GM19467 (cell line): ENCODE results near the gene ZNF614.
"Not testable (repeated sequence)": the region's sequence is repeated elsewhere in the genome, so short reads cannot be mapped to it uniquely, and the experiment has no call there.

Source experiments
- ATAC-seq: cut with Tn5 transposase; IDR thresholded peaks from one replicate; pipeline ENCODE4 v1.9.1; 2021; ENCODE audit warnings: mild to moderate bottlenecking, moderate library complexity; ENCODE audit not compliant: unreplicated experiment

ZNF614 gene

GRCh38 chr19:51993422-51993821 is 34.8 kb downstream of the ZNF614 start:
- no peak for ATAC-seq

DNA sequence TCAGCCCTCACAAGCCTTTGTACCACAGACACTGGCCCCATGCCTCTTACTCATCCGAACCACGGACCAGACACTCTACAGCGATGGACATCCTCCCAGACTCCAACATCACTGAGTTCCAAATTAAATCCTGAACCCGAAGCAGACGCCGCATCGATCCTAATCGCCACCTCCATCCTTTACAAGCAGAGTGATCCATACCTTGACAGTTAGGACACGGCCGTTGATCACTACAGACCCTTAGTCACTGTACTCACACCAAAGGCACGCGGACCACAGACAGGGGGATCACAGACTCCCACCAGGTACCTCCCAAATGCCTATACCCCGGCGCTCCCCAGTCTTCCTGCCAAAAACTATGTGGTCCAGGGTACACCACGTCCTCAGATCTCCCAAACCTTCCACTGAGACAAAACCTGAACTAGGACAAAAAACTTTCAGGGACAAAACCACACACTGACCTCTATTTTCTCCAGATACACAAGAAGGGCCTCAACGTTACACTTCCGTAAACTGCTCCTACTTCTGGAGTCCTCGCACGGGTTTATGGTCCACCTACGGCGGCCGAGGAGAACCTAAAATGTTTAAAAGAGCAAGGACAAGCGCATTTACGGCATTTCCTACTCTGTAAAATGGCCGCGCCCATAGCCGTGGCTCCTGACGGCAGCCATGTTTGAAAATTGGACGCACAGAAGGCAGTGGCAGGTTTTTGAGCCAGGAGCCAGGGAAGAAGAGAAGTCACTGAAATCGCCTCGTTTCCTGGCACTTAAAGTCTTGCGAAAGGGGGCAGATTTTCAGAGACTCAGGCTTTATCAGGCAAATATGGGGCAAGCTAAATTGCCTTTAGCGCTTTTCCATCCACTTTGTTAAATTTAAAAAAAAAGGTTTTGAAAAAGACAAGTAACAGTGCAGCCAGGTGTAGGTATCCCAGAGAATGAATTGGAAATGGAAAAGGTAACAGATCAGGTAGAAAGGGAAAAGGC is 41.6 kb downstream of the ZNF614 start, which contains the start of gene ZNF350:
Gene ZNF350, minus strand, starts transcription at position 532 of the 983 bp plus-strand sequence. CDS start 12,480 bp downstream, outside the sequence.
- peak; percentile 83 for ATAC-seq

GRCh38 chr19:51983361-51983760 is 44.8 kb downstream of the ZNF614 start:
- no peak for ATAC-seq

DNA sequence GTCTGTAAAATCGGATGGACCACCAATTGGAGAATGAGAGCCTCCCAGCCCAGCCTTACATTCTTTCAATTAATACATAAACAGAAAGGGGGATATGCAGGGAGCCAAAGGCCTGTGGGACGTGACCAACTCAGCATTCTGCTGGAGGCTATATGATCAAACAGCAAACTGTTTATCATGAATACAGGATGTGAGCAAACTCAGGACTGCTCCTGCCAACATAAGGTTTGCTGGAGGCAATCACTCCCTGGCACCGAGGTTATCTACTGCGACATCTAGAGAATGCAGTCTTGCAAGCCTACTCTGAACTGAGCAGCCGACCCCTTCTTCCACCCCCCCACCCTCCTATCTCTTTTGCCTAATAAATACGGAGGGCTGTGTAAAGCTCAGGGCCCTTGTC is 47.3 kb downstream of the ZNF614 start:
- ATAC-seq, result not testable (repeated sequence)

GRCh38 chr19:51980116-51980736 is 48.0 kb downstream of the ZNF614 start:
- no peak for ATAC-seq

- no peak for ATAC-seq
Observed at GRCh38 chr19:51978882-51979281, 49.3 kb downstream of the ZNF614 start.

DNA sequence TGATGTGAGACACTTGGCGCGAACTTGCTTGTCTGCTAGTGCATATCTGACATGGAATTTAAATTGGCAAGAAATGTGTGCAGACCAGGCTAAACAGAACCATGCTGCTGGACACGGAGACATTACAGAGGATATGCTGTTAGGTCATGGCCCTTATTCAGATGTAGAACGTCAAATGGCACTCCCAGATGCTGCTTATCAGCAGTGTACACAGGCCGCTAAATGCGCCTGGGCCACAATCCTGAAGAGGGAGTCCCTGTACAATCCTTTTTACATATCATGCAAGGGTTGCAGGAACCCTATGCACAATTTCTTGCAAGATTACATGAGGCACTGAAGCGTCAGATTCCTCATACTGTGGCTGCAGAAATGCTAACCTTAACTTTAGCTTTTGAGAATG is 50.8 kb downstream of the ZNF614 start:
- ATAC-seq, result no peak

- ATAC-seq, result no peak
Observed at GRCh38 chr19:51976852-51977251, 51.3 kb downstream of the ZNF614 start.

DNA sequence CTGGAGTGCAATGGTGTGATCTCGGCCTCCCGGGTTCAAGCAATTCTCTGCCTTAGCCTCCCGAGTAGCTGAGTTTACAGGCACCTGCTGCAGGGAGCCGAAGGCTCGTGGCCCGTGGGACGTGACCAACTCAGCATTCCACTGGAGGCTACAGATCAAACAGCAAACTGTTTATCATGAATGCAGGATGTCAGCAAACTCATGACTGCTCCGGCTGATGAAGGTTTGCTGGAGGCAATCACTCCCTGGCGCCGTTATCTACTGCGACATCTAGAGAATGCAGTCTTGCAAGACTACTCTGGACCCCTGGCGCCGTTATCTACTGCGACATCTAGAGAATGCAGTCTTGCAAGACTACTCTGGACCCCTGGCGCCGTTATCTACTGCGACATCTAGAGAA is 52.4 kb downstream of the ZNF614 start:
- ATAC-seq, result not testable (repeated sequence)

DNA sequence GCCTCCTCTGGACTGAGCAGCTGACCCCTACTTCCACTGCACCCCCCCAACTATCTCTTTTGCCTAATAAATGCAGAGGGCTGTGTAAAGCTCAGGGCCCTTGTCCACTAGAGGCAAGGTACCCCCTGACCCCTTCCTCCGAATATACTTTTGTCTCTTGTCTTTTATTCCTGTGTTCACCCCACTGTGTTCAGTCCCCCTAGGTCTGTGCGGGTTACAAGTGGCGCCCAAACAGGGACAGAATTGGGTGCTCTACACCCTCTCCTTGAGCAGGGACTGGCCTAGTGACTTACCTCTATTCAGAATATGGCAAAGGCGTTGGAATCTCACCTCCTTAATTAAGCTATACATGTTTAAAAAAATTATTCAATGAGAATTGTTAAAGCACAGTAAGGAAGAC is 56.6 kb downstream of the ZNF614 start:
- ATAC-seq, result no peak

GRCh38 chr19:51970718-51971117 is 57.5 kb downstream of the ZNF614 start:
- ATAC-seq, result no peak

DNA sequence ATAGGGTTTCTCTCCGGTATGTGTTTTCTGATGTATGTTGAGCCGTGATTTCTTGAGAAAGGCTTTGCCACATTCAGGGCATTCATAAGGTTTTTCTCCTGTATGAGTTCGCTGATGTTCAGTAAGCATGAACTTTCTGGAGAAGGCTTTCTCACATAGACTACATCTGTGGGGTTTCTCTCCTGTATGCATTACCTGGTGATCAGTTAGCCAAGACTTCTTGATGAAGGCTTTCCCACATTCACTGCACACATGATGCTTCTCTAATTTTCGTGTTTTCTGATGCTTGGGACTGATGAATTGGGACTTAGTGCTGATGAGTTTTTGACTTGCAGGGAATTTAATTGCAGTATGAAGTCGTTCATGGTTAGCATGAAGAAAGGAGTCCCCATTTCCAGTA is 62.6 kb downstream of the ZNF614 start:
- no peak for ATAC-seq
